Vagina (tissue), 2 donors: Measurements from ENCODE around the gene MMP2.

Experiments used
- POLR2A ChIP-seq, 2 donors: fragments of 450-650 bp; IDR thresholded peaks; one replicate each; pipeline ENCODE4 v1.6.1; 2017; ENCODE audit warnings: antibody characterized with exemption in 2 of 2, mild to moderate bottlenecking in 2 of 2, moderate library complexity in 2 of 2
- POLR2AphosphoS5 ChIP-seq, 2 donors: sonication (generic); formaldehyde crosslinking; IDR thresholded peaks; one replicate each; pipeline ENCODE4 v1.9.0; 2017; ENCODE audit warnings: antibody characterized with exemption in 2 of 2, mild to moderate bottlenecking in 2 of 2, low read depth in 1 of 2; ENCODE audit not compliant: insufficient read depth in 1 of 2
- TF ChIP-seq, protein P1 (sequence below), 3 experiments: fragments of 450-650 bp in 2 of 3; fragments of 200-600 bp in 1 of 3; sonication (generic) in 1 of 3; IDR thresholded peaks; one replicate each; pipeline ENCODE4 v1.5.1; 2017 to 2019; ENCODE audit warnings: antibody characterized with exemption in 3 of 3, mild to moderate bottlenecking in 2 of 3, moderate library complexity in 2 of 3

DNA sequence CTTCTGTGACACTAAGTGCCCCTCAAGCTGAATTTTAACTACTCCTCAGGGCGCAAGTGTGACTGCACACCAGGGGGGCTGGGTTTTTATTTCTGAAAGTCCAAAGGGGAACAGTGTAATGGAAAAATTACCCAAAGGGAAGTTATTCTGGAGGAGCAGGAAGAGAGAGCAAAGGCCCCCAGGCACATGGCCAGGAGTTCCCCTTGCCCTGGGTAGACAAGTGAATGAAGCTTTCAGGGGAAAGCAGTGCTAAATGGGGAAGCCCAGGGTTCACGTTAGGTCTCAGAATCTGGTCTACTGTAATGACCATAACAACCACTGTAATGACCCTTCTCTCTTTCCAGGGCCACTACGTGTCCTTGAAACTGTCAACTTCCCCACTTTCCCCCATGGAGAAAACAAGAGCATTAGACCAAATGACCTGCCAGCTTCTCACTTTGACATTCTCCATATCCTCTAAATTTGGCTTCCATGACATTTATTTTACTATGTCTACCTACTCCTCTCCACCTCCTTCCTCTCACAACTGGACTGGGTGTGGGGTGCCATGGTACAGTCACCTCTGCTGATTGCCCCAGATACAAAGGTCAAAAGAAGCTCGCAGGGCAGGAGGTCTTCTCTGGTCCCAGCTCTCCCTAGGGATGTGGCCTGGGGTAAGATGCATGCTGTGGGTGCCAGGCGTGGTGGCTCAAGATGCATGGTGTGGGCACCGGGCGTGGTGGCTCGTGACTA, 34.1 kb upstream of the MMP2 start:
- TF ChIP-seq, protein P1, sequence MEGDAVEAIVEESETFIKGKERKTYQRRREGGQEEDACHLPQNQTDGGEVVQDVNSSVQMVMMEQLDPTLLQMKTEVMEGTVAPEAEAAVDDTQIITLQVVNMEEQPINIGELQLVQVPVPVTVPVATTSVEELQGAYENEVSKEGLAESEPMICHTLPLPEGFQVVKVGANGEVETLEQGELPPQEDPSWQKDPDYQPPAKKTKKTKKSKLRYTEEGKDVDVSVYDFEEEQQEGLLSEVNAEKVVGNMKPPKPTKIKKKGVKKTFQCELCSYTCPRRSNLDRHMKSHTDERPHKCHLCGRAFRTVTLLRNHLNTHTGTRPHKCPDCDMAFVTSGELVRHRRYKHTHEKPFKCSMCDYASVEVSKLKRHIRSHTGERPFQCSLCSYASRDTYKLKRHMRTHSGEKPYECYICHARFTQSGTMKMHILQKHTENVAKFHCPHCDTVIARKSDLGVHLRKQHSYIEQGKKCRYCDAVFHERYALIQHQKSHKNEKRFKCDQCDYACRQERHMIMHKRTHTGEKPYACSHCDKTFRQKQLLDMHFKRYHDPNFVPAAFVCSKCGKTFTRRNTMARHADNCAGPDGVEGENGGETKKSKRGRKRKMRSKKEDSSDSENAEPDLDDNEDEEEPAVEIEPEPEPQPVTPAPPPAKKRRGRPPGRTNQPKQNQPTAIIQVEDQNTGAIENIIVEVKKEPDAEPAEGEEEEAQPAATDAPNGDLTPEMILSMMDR (IDR thresholded peaks at IDR 0.05): no peak
- no peak for TF ChIP-seq POLR2A (IDR thresholded peaks at IDR 0.05)
- TF ChIP-seq POLR2AphosphoS5 (IDR thresholded peaks at IDR 0.05; ENCODE audit: insufficient read depth in 1 of 2, low read depth in 1 of 2): no peak
